Endothelial cell of umbilical vein (primary cell): ENCODE measurements around the gene MPP4. TPM values are rescaled to one million over a fixed set of nuclear protein-coding genes. Genes with fewer than 3 reads are reported as not detected.

Source experiments
- BruUV-seq: library from RNA; stranded (reverse); fragments of 400-500 nt; replicated peaks from 2 replicates; lab custom pipeline; 2021; lab: Mats Ljungman, UMichigan
- CTCF ChIA-PET: fragments of 300-600, 350-600 bp; sonication (Branson Sonifier 250); formaldehyde crosslinking; loops from one replicate; lab custom pipeline; 2021; ENCODE audit warnings: antibody characterized with exemption, inconsistent platforms; lab: Charles Lee
- POLR2A ChIA-PET: fragments of 300-600, 350-600 bp; sonication (Branson Sonifier 250); formaldehyde crosslinking; loops from one replicate; lab custom pipeline; 2021; ENCODE audit warnings: antibody characterized with exemption, inconsistent platforms; lab: Charles Lee
- DNase-seq: peaks from one replicate; pipeline ENCODE4 v3.0.0-alpha.2; 2011; ENCODE audit warnings: low read depth, low spot score
- FAIRE-seq: peaks from 2 replicates; lab custom pipeline; 2011; peaks lifted over from hg19 to GRCh38; lab: Jason Lieb, UNC
- H2AFZ ChIP-seq: 2 replicates; pipeline ENCODE4 v1.6.0; 2012; ENCODE audit warnings: low read depth, low read length, control low read depth, inconsistent platforms
- H3K27ac ChIP-seq: 2 replicates; pipeline ENCODE4 v1.5.1; 2011; ENCODE audit warnings: low read depth, mild to moderate bottlenecking, control low read depth, low read length, moderate library complexity; ENCODE audit not compliant: insufficient read depth
- H3K27me3 ChIP-seq, 2 experiments: 2 replicates each; pipeline versions ENCODE4 v1.6.0 to v1.6.1; 2011; ENCODE audit warnings: low read length in 2 of 2, mixed read lengths in 1 of 2; ENCODE audit not compliant: control insufficient read depth in 2 of 2, insufficient read depth in 2 of 2
- H3K36me3 ChIP-seq, 2 experiments: 2 replicates in 1 of 2; 3 replicates in 1 of 2; pipeline ENCODE4 v1.5.1; 2011; ENCODE audit warnings: low read length in 2 of 2, mild to moderate bottlenecking in 1 of 2, moderate library complexity in 1 of 2; ENCODE audit not compliant: control insufficient read depth in 2 of 2, insufficient read depth in 2 of 2; ENCODE audit errors: extremely low read depth in 1 of 2
- H3K4me1 ChIP-seq: 3 replicates; pipeline ENCODE4 v1.5.1; 2011; ENCODE audit warnings: mild to moderate bottlenecking, low read length; ENCODE audit not compliant: control insufficient read depth, insufficient read depth; ENCODE audit errors: extremely low read depth
- H3K4me2 ChIP-seq: 2 replicates; pipeline ENCODE4 v1.6.1; 2011; ENCODE audit warnings: low read length, control low read depth, mixed read lengths; ENCODE audit not compliant: insufficient read depth
- H3K4me3 ChIP-seq, 3 experiments: fragments of 200-600 bp in 1 of 3; sonication (generic), shearing (Covaris generic) in 1 of 3; replicated peaks in 1 of 3; 2 replicates each; pipeline ENCODE4 v1.5.1; 2011 to 2016; ENCODE audit warnings: control low read depth in 3 of 3, low read length in 3 of 3, mild to moderate bottlenecking in 2 of 3, inconsistent platforms in 1 of 3, low read depth in 1 of 3, moderate library complexity in 1 of 3; ENCODE audit not compliant: insufficient read depth in 1 of 3
- H3K79me2 ChIP-seq: 2 replicates; pipeline ENCODE4 v1.6.0; 2012; ENCODE audit warnings: low read length, inconsistent platforms; ENCODE audit not compliant: control insufficient read depth, insufficient read depth
- H3K9ac ChIP-seq: replicated peaks from 2 replicates; pipeline ENCODE3; 2011; ENCODE audit warnings: low read length, control low read depth; ENCODE audit not compliant: insufficient read depth; ENCODE audit errors: extremely low read depth
- H3K9me1 ChIP-seq: replicated peaks from 3 replicates; pipeline ENCODE4 v1.6.0; 2011; ENCODE audit warnings: mild to moderate bottlenecking, low read length; ENCODE audit not compliant: control insufficient read depth, insufficient read depth; ENCODE audit errors: extremely low read depth
- H3K9me3 ChIP-seq: replicated peaks from 2 replicates; pipeline ENCODE4 v1.5.1; 2012; ENCODE audit warnings: low read length, inconsistent platforms; ENCODE audit not compliant: control insufficient read depth, insufficient read depth
- H4K20me1 ChIP-seq: replicated peaks from 2 replicates; pipeline ENCODE3; 2011; ENCODE audit warnings: mild to moderate bottlenecking, low read length; ENCODE audit not compliant: control insufficient read depth, insufficient read depth; ENCODE audit errors: extremely low read depth
- CTCF ChIP-seq, 2 donors: IDR thresholded peaks; 1 replicate in 1 of 2; 2 replicates in 1 of 2; pipeline ENCODE4 v1.5.1; 2011; ENCODE audit warnings: low read length in 2 of 2, mild to moderate bottlenecking in 2 of 2, moderate library complexity in 2 of 2, control low read depth in 1 of 2, inconsistent platforms in 1 of 2, low read depth in 1 of 2; ENCODE audit not compliant: insufficient read depth in 1 of 2; ENCODE audit errors: extremely low read depth in 1 of 2
- EZH2 ChIP-seq: IDR thresholded peaks from 2 replicates; pipeline ENCODE4 v1.6.1; 2012; ENCODE audit warnings: borderline replicate concordance, low read depth, mild to moderate bottlenecking, moderate library complexity, low read length, inconsistent platforms; ENCODE audit not compliant: severe bottlenecking
- FOS ChIP-seq: IDR thresholded peaks from 2 replicates; pipeline ENCODE4 v1.6.1; 2011; ENCODE audit warnings: mild to moderate bottlenecking, low read length, moderate library complexity, borderline replicate concordance; ENCODE audit not compliant: insufficient read depth
- GATA2 ChIP-seq: IDR thresholded peaks from 2 replicates; pipeline ENCODE4 v1.7.0; 2011; ENCODE audit warnings: low read depth, mild to moderate bottlenecking, moderate library complexity, mixed read lengths, low read length; ENCODE audit not compliant: insufficient read length, insufficient read depth
- JUN ChIP-seq: IDR thresholded peaks from 2 replicates; pipeline ENCODE4 v1.6.1; 2011; ENCODE audit warnings: borderline replicate concordance, low read depth; ENCODE audit not compliant: insufficient read length, insufficient read depth
- MAX ChIP-seq: IDR thresholded peaks from 2 replicates; pipeline ENCODE4 v1.6.1; 2011; ENCODE audit not compliant: insufficient read depth, insufficient read length
- MYC ChIP-seq: IDR thresholded peaks from one replicate; pipeline ENCODE4 v1.6.1; 2011; ENCODE audit warnings: mild to moderate bottlenecking, low read depth, low read length
- POLR2A ChIP-seq: IDR thresholded peaks from 2 replicates; pipeline ENCODE4 v1.6.1; 2012; ENCODE audit warnings: low read depth, mild to moderate bottlenecking, control low read depth, low read length
- POLR2AphosphoS5 ChIP-seq: IDR thresholded peaks from 2 replicates; pipeline ENCODE4 v1.6.1; 2012; ENCODE audit warnings: low read depth, mild to moderate bottlenecking, control low read depth, low read length, moderate library complexity; ENCODE audit not compliant: insufficient read depth
- dilution Hi-C: fragments of 300-500 bp; cut with MboI; formaldehyde crosslinking; loops from one replicate; pipeline ENCODE4 v1.15.0; 2019; ENCODE audit warnings: low sequenced_read_pairs; ENCODE audit not compliant: extremely low pct_ligation_motif_present
- intact Hi-C: fragments of 100-400 bp; cut with micrococcal nuclease; formaldehyde crosslinking; loops from one replicate; pipeline ENCODE4 v1.10.0; 2022
- polyA plus RNA-seq, 4 experiments: library from polyadenylated mRNA; depleted of rRNA in 3 of 4; stranded (reverse) in 3 of 4; unstranded in 1 of 4; fragments of >200 nt; gene quantifications; 2 replicates each; pipeline versions ENCODE4 v1.2.1 to v1.2.3, GENCODE V29; 2011 to 2012; ENCODE audit warnings: missing spikeins in 1 of 4
- total RNA-seq: library from RNA; stranded (reverse); gene quantifications from 2 replicates; pipeline ENCODE4 v1.2.3, GENCODE V29; 2021

MPP4 gene
- total and polyA plus RNA-seq, 2 donors (not counting 3 experiments of a cell fraction or from before 2014, with no cell fraction given), result 5.6 to 7.6 TPM

- no TSS peak for BruUV-seq
- Histone ChIP-seq H3K4me3 (no peak overlapping the region), H3K27ac (no peak overlapping the region), H3K4me1 (peaks cover 2% of the 10 kb centered on the region), H3K36me3 (no peaks in the 10 kb centered on the region), H3K27me3 (no peaks in the 10 kb centered on the region), H4K20me1 (no peaks in the 10 kb centered on the region), H3K4me2 (no peak overlapping the region), H3K79me2 (no peaks in the 10 kb centered on the region), H3K9ac (no peak overlapping the region), H3K9me3 (no peaks in the 10 kb centered on the region), H3K9me1 (no peaks in the 10 kb centered on the region), H2AFZ (peak overlapping the region; percentile 27)
- no peak for TF ChIP-seq MAX
- TF ChIP-seq JUN, result no peak
- no peak for TF ChIP-seq MYC
- no peak for TF ChIP-seq CTCF (IDR thresholded peaks at IDR 0.05; ENCODE audit: extremely low read depth in 1 of 2, insufficient read depth in 1 of 2, low read depth in 1 of 2, low read length in 2 of 2)
- TF ChIP-seq POLR2AphosphoS5, result no peak
- no peak for TF ChIP-seq GATA2
- TF ChIP-seq POLR2A, result no peak
- TF ChIP-seq EZH2, result no peak
- no peak for TF ChIP-seq FOS
- intact Hi-C loops (no loop called here), dilution Hi-C loops (no loop called here)
- FAIRE-seq (no peak), DNase-seq (no peak)
- ChIA-PET POLR2A (no interaction called here), CTCF (interaction anchor here (1.4 kb wide), 1 partner anchor 46 kb away, joined by 5 read pairs; no protein-coding TSS in a partner anchor)
Observed at GRCh38 chr2:201661366-201661765, 37.1 kb downstream of the MPP4 start.
